NCI-H345 treated with DMSO at 0.1 percent for 48 hours (cell line): ENCODE data around the gene TMEM170A.

Experiments
- DNase-seq: peaks from one replicate; lab custom pipeline; 2025; ENCODE audit not compliant: unreplicated experiment; lab: John Stamatoyannopoulos, UW

The TMEM170A gene

DNA sequence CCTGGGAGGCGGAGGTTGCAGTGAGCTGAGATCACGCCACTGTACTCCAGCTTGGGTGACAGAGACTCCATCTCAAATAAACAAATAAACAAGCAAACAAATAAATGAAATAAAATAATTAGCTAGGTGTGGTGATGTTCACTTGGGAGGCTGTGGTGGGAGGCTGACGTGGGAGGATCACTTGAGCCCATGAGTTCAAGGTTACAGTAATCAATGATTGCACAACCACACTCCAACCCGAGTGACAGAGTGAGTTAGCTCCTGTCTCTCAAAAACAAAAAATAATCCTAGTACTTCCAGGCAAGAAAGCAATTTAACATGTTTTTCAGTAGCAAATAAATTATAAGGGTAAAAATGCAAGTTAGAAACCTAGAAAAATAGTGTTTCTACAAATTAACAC is 57.5 kb downstream of the TMEM170A start:
- DNase-seq, result no peak

DNA sequence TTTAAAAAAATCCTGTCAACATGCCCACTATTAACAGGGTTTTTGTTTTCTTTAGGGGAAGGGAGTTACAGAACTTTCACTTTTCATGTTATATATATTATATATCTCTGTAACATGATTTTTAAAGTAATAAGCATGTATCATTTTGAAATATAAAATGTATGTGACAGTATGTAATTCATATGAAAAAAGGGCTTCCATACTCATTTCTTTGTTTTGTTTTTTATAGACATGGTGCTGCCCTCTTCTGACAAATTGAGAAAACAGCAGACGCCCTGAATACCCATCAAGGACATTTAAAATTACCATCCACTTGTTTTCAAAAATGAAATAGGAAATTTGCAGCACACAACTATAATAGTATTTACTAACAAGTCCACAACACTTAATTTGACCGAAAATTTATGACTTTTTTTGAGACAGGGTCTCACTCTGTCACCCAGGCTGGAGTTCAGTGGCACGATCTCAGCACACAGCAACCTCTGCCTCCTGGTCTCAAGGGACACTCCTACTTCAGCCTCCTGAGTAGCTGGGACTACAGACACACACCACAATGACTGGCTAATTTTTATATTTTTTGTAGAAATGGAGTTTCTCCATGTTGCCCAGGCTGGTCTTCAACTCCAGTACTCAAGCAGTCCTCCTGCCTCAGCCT is 61.5 kb downstream of the TMEM170A start:
- DNase-seq, result no peak

DNA sequence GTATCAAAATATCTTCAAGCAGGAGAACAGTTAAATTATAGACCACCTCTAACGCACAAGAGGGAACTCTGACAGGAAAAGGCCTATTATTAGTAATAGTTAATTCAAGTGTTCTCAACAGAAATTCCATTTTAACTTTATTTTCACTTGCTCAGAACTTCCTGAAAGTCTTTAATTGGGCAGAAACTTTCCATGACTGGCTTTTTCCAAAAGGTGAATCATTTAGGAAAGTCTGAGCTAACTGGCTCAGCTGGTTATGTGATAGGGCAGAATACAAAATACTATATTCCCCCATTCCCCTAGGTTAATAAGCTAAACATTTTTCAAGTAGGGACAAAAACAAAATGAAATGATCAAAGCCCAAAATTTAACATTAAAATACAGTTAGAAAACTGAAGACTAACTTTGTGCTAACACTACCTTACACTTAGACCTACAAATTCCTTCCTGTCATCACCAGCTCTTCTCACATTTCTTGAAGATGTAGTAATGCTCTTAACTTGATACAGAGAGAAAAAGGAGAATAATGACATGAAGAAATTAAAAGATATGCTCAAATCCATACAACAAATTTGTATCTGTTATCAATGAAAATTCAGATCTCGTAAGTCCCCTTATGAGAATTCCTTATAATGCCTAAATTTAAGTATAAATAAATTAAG is 62.2 kb downstream of the TMEM170A start:
- DNase-seq, result no peak

DNA sequence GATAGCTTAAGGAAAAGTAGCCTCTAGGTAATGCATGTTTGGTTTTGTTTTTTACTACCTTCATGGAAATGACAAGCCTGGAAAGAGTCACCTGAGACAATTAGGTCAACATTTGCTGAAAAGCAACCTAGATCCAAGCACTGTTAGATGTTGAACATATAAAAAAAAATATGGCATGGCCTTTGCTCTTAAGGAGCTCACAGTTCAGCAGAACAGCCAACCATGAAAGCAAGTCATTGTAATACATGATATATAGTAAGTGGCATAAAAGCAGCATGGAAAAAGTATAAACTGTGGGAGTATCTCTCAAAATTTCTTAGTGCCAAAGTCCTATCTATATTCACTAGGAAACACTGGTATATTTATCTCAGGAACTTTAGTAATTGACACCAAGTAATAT is 62.8 kb downstream of the TMEM170A start:
- DNase-seq, result no peak

DNA sequence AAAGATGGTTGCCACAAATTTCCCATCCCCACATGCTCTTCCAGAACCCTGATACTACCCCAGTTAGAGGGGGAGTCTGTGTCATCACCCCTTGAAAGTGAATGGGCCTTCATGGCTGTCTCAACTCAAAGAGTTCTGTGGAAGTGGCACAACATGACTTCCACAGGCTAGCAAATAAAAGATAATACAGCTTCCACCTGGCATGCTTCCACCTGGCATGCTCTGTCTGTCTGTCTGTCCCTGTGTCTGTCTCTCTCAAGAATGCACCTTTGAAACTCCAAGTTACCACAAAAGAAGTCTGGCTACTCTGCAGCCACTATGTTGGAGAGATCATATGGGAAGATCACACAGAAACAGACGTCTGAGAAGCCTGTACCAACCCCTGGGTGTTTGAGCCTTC is 66.2 kb downstream of the TMEM170A start:
- no peak for DNase-seq

DNA sequence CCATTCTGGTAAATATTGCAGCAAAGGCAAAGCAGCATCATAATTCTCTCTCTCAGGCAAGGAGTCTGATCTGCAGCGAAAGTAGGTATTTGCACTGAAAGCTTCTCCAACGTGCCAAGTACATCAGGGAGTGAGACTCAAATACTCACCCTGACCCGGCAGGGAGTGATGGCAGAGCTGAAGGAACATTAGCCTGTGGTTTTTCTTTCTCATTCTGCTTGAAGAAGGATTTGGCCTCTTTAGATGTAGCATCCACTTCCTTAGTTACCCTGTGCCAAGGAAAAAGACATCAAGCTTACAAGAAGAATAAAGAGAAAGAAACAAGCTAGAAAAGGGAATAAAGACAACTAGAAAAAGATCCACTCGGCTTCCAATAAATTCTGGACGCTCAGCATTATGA is 69.5 kb downstream of the TMEM170A start:
- no peak for DNase-seq
